Daoy (cell line): ENCODE measurements around the gene SEMA3E. TPM values are rescaled to one million over a fixed set of nuclear protein-coding genes. Genes with fewer than 3 reads are reported as not detected.
A peak's percentile ranks its signal among the peaks of the same experiment; 100 is the strongest.

Experiments
- DNase-seq: peaks from one replicate; pipeline ENCODE4 v3.0.0-alpha.2; 2015; ENCODE audit warnings: low read depth
- total RNA-seq: library from RNA; depleted of rRNA; stranded (reverse); fragments of >200 nt; shearing (Covaris generic); gene quantifications from 2 replicates; pipeline ENCODE4 v1.2.3, GENCODE V29; 2014

SEMA3E gene
- total RNA-seq, 1 experiment from 2014 or later, result 6.0 TPM

GRCh38 chr7:83640731-83641537 lies 8.0 kb downstream of the SEMA3E start:
- DNase-seq, result no peak

GRCh38 chr7:83640240-83640639 lies 8.7 kb downstream of the SEMA3E start:
- no peak for DNase-seq

GRCh38 chr7:83633516-83633915 lies 15.4 kb downstream of the SEMA3E start:
- DNase-seq, result no peak

GRCh38 chr7:83629117-83629880 lies 19.6 kb downstream of the SEMA3E start:
- no peak for DNase-seq

GRCh38 chr7:83617858-83618257 lies 31.1 kb downstream of the SEMA3E start:
- no peak for DNase-seq

GRCh38 chr7:83614112-83614511 lies 34.8 kb downstream of the SEMA3E start:
- DNase-seq, result no peak

GRCh38 chr7:83613232-83613631 lies 35.7 kb downstream of the SEMA3E start:
- DNase-seq, result no peak

GRCh38 chr7:83611776-83612175 lies 37.2 kb downstream of the SEMA3E start:
- no peak for DNase-seq

GRCh38 chr7:83610649-83611304 lies 38.2 kb downstream of the SEMA3E start:
- DNase-seq, result no peak

GRCh38 chr7:83608716-83609115 lies 40.2 kb downstream of the SEMA3E start:
- DNase-seq, result no peak

GRCh38 chr7:83603649-83604048 lies 45.3 kb downstream of the SEMA3E start:
- DNase-seq, result no peak

GRCh38 chr7:83599131-83599530 lies 49.8 kb downstream of the SEMA3E start:
- DNase-seq, result no peak

GRCh38 chr7:83593921-83594475 lies 54.9 kb downstream of the SEMA3E start:
- DNase-seq, result no peak

GRCh38 chr7:83588602-83589240 lies 60.2 kb downstream of the SEMA3E start:
- DNase-seq, result peak; percentile 6

- DNase-seq, result no peak
These were observed 62.7 kb downstream of the SEMA3E start for GRCh38 chr7:83586281-83586680.

GRCh38 chr7:83581667-83582435 lies 67.1 kb downstream of the SEMA3E start:
- DNase-seq, result no peak

GRCh38 chr7:83579740-83580139 lies 69.2 kb downstream of the SEMA3E start:
- peak; percentile 21 for DNase-seq

GRCh38 chr7:83575436-83575835 lies 73.5 kb downstream of the SEMA3E start:
- DNase-seq, result no peak

GRCh38 chr7:83574616-83575015 lies 74.3 kb downstream of the SEMA3E start:
- DNase-seq, result no peak

GRCh38 chr7:83562960-83563359 lies 86.0 kb downstream of the SEMA3E start:
- no peak for DNase-seq

- no peak for DNase-seq
These were observed 86.7 kb downstream of the SEMA3E start for GRCh38 chr7:83562289-83562688.
